Measurements from ENCODE around the gene CAVIN4. TPM values are rescaled to one million over a fixed set of nuclear protein-coding genes. Genes with fewer than 3 reads are reported as not detected.

Gene CAVIN4
- polyA plus RNA-seq, 2 of the 4 experiments (the other 2 are of a cell fraction), result 0.61 to 0.62 TPM

- DNase-seq (ENCODE audit: low read depth in 1 of 2, low spot score in 1 of 2), result no peak
- POLR2A ChIA-PET, result interaction anchor here (0.7 kb wide), 1 partner anchor 164 kb away, joined by 3 read pairs; no protein-coding TSS in a partner anchor
- no peak overlapping the region for H3K27ac ChIP-seq
- no peak overlapping the region for H3K4me3 ChIP-seq
- CTCF ChIA-PET, result interaction anchor here (1.7 to 2.6 kb wide), 3 partner anchors 10 to 525 kb away, joined by 4 to 13 read pairs (median 10); no protein-coding TSS in a partner anchor
- FAIRE-seq, result no peak
- H3K9me3 ChIP-seq, result no peaks in the 10 kb centered on the region
- WGBS (ENCODE audit: missing lambda C conversion rate), result 40% methylated on average over 2 of the region's 2 CpGs
- ATAC-seq, result peak in 1 of 2 experiments; percentile 50; a peak in 3 of 6 replicates
- H3K4me1 ChIP-seq, result peaks cover 24% of the 10 kb centered on the region
- no peak overlapping the region for H3K4me2 ChIP-seq
- no peak for TF ChIP-seq BHLHE40 (IDR thresholded peaks at IDR 0.05; ENCODE audit: low read depth, low read length)
- no peak for TF ChIP-seq EHMT2 (IDR thresholded peaks at IDR 0.05; ENCODE audit: low read depth)
- TF ChIP-seq FOSL2 (IDR thresholded peaks at IDR 0.05), result no peak
- TF ChIP-seq FOSL2 (CRISPR knock-in tag; IDR thresholded peaks at IDR 0.05), result no peak
- no peak for TF ChIP-seq PHF8 (IDR thresholded peaks at IDR 0.05; ENCODE audit: borderline replicate concordance, low read depth)
- TF ChIP-seq ESRRA (IDR thresholded peaks at IDR 0.05; ENCODE audit: borderline replicate concordance, low read length), result no peak
- no peak for TF ChIP-seq MAFK (IDR thresholded peaks at IDR 0.05; ENCODE audit: partially characterized antibody)
- TF ChIP-seq, protein P1, sequence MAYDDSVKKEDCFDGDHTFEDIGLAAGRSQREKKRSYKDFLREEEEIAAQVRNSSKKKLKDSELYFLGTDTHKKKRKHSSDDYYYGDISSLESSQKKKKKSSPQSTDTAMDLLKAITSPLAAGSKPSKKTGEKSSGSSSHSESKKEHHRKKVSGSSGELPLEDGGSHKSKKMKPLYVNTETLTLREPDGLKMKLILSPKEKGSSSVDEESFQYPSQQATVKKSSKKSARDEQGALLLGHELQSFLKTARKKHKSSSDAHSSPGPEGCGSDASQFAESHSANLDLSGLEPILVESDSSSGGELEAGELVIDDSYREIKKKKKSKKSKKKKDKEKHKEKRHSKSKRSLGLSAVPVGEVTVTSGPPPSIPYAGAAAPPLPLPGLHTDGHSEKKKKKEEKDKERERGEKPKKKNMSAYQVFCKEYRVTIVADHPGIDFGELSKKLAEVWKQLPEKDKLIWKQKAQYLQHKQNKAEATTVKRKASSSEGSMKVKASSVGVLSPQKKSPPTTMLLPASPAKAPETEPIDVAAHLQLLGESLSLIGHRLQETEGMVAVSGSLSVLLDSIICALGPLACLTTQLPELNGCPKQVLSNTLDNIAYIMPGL (CRISPR knock-in tag; IDR thresholded peaks at IDR 0.05; ENCODE audit: borderline replicate concordance), result no peak
- TF ChIP-seq E2F6 (IDR thresholded peaks at IDR 0.05; ENCODE audit: borderline replicate concordance, low read depth), result no peak
- TF ChIP-seq ZSCAN20 (CRISPR knock-in tag; IDR thresholded peaks at IDR 0.05), result no peak
- TF ChIP-seq HDAC2 (IDR thresholded peaks at IDR 0.05), result no peak
- TF ChIP-seq HOXB13 (CRISPR knock-in tag; IDR thresholded peaks at IDR 0.05; ENCODE audit: low read depth), result no peak
- no peak for TF ChIP-seq SREBF2 (IDR thresholded peaks at IDR 0.05)
- TF ChIP-seq HOXB5 (CRISPR knock-in tag; IDR thresholded peaks at IDR 0.05), result no peak
- TF ChIP-seq MAZ (IDR thresholded peaks at IDR 0.05; ENCODE audit: borderline replicate concordance, low read depth, low read length), result no peak
- TF ChIP-seq EP300 (IDR thresholded peaks at IDR 0.05), result no peak
- no peak for TF ChIP-seq CHD2 (IDR thresholded peaks at IDR 0.05; ENCODE audit: low read length, partially characterized antibody)
- no peak for TF ChIP-seq ZFP36 (IDR thresholded peaks at IDR 0.05; ENCODE audit: borderline replicate concordance, partially characterized antibody)
- TF ChIP-seq ELK1 (IDR thresholded peaks at IDR 0.05; ENCODE audit: low read depth, low read length), result no peak
- no peak for TF ChIP-seq MYC (IDR thresholded peaks at IDR 0.05; ENCODE audit: borderline replicate concordance, low read length)
These were observed 12.6 kb downstream of the CAVIN4 start for GRCh38 chr9:100590481-100590880.

- no peak for ATAC-seq
- 81% methylated on average over 6 of the region's 6 CpGs for WGBS (ENCODE audit: missing lambda C conversion rate)
- H3K9me3 ChIP-seq, result no peaks in the 10 kb centered on the region
- POLR2A ChIA-PET, result interaction anchor here (0.7 kb wide), 1 partner anchor 165 kb away, joined by 3 read pairs; no protein-coding TSS in a partner anchor
- CTCF ChIA-PET, result interaction anchor here (0.7 to 2.6 kb wide), 6 partner anchors 9 to 1406 kb away, joined by 3 to 13 read pairs (median 5); partner anchors contain the start of gene CAVIN4
- FAIRE-seq, result no peak
- H3K27ac ChIP-seq, result no peak overlapping the region
- DNase-seq (ENCODE audit: low read depth in 1 of 2, low spot score in 1 of 2), result no peak
- H3K4me3 ChIP-seq, result no peak overlapping the region
- no peak overlapping the region for H3K4me2 ChIP-seq
- TF ChIP-seq SMC3 (IDR thresholded peaks at IDR 0.05) (no peak), CHD2 (IDR thresholded peaks at IDR 0.05; ENCODE audit: low read length, partially characterized antibody) (no peak), USF2 (IDR thresholded peaks at IDR 0.05) (no peak), TP53 (CRISPR knock-in tag; IDR thresholded peaks at IDR 0.05) (no peak), RARB (CRISPR knock-in tag; IDR thresholded peaks at IDR 0.05) (no peak)
- H3K4me1 ChIP-seq, result peaks cover 24% of the 10 kb centered on the region
These were observed 13.3 kb downstream of the CAVIN4 start for GRCh38 chr9:100591139-100591538.
